HL-60/S4 treated with retinoic acid at 250 ng/mL for 4 days and 3 days (cell line): ENCODE measurements around the gene FBLN2.

Source experiments
- in situ Hi-C: fragments of 300-500 bp; cut with MboI; formaldehyde crosslinking; loops from 2 replicates; pipeline ENCODE4 v1.7.0; 2022; ENCODE audit warnings: low sequenced_read_pairs

Gene FBLN2

DNA sequence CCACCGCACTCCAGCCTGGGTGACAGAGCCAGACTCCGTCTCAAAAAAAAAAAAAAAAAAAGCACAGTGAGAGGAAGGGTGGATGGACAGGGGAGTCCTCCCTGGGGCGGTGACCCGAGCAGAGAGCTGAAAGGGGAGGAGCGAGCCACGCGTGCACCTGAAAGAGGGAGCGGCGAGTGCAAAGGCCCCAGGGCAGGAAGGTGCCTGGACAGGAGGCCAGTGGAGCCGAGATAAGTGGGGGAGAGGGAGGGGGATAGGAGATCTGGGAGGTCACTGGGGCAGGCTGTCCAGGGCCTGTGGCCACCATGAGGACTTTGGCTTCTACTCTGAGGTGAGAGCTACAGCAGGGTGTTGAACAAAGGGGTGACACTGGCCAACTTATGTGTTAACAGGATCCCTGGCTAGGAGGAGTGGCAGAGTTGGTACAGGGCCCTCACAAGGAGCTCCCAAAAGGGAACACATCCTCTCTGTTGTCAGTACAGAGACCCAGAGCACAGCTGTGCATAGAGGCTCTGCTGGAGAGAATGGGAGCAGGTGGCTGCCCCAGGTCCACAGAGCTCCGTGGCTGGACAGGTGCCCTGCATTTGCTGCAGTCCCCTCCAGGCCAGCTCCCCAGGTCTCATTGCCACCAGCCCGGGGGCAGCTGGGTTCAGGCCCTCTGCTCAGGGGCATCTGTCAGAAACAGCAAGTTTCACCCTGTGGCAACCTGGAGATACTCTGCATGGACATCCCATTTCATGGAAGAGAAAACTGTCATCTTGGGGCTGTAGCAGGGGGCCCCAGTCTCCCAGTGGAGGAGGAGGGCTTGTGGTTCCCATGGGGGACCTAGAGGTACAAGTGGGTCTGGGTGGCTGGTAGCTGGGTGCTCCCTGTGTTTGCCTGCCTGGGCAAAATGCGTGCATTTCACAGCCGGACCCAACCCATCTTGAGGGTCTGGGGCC, 28.5 kb downstream of the FBLN2 start:
- in situ Hi-C loops, result no loop called here

DNA sequence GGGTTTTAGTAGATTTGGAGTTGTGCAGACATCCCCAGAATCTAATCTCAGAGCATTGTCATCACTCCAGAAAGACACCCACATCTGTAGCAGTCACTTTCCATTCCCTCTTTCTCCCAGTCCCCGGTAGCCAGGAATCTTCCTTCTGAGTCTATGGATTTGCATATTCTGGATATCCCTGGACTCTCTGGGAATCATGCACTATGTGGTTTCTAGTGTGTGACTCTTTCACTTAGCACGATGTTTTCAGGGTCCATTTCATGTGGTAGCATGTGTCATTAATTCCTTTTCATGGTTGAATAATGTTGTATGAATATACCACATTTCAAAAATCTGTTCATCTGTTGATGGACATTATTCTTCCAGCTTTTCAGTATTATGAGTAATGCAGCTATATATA, 29.3 kb downstream of the FBLN2 start:
- in situ Hi-C loops, result no loop called here

DNA sequence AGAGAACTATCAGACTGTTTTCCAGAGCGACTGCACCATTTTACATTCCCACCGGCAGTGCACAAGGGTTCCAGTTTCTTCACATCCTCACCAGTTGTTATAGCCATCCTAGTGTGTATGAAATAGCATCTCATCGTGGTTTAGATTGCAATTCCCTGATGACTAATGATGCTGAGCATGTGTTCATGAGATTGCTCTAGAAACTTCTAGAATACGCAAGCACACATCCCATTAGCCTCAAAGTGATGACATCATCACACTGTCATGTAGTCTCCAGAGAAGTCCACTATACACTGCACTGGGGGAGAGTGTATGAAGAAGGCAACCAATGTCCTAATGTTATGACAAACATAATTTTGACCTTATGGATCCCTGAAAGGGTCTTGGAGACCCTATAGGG, 30.1 kb downstream of the FBLN2 start:
- in situ Hi-C loops, result no loop called here

DNA sequence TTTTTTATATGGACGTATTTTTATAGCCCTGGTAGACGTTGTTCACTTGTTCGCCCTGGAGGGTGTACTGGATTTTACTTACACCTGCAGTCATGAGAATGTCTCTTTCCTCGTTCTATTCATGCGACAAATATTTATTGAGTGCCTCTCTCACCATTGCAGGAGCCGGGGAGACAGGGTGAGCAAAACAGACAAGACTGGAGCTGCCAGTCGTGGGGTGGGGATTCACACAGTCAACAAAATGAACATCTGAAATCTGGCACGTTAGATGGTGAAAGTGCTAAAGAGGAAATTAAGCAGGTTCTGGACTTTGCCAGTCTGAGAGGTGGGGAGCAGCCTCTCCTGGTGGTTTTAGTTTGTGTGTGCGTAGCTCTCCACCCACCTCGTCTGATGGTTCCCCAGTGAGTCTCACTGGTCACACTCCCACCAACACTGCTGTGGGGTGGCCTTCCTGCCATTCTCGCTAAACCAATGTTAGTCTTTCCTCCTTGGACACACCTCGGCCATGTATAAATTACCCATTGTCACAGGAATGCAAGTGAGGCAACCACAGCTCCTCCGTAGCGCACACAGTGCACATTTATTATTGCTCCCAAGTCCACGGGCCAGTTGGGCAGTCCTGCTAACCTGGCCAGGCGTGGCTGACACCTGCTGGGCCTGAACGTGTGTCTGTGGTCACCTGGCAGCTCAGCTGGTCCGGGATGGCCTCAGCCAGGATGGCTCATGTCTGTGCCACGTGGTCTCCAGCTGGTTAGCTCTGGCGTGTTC, 31.5 kb downstream of the FBLN2 start:
- in situ Hi-C loops, result no loop called here

DNA sequence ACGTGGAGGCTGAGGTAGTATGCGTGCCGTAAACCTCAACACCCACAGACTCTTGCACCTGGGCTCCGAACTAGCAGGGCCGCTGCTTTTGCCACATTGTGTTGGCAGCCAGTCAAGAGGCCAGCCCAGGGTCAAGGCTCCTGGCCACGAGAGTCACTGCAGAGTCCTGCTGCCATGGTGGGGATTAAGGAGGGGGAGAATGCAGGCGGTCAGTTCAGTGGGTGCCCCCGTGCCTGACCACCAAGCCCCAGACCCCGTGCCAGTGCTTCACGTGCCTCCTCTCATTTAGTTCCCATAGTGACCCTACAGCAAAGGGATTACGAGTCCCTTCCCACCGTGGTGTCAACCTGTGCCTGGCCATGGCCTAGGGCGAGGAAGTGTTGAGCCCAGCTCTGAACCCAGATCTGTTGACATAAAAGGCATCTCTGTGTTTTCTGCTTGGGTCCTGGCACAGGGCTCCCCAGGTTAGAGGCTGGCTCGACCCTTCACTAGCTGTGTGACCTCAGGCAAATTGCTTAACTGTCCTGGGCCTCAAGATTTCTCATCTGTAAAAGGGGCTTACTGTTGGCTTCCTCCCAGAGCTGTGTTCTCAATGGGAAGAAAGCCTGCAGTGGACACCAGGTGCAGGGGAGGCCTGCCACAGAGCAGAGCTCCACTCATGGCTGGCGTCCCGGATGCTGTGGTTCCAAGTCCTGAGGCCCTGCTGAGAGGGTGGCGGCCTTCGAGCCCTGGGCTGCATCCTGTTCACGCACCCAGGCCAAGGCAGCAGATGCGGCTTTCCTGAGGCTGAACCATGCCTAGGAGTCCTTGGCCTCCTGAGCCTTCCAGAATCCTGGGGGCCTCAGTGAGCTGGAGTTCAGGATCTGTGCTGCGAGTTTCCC, 32.8 kb downstream of the FBLN2 start:
- in situ Hi-C loops, result no loop called here

DNA sequence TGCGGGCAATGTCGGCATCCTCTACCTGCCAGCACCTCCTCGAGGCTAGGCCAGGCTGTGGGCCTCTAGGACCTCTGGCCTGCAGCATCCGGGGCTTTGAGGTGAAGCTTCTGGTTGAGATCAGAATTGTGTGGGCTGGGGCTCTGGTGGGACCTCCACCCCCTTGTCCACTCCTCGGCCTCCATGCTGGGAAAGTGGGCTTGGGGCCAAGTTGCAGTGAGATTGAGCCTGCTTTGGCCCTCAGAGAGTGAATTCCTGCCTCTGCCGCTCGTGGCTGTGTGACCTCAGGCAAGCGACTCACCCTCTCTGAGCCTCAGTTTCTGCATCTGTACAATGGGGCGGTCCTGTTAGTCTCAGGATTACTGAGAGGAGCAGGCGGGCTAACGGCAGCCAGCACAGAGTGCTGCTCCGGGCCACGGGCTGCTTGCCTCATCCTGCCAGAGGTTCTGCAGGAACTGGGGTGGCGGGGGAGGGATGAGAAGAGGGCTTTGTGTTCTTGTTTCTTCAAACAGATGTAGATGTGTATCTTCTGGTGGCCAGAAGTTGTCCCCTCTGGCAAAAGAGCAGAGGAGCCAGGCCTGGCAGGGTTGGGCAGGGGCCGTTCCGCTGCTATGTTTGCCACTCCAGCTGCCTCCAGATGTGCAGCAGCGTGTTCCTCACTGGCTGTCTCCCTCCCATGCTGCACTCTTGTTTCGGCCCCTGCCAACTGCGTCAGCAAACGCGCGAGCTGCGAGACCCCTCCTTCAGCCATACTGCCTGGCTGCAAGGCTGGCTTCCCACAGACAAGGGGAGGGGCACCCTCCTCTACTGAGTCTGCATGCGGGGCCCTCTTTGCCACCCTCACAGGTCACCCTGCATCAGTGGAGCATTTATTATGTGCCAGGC, 33.7 kb downstream of the FBLN2 start:
- in situ Hi-C loops, result no loop called here

DNA sequence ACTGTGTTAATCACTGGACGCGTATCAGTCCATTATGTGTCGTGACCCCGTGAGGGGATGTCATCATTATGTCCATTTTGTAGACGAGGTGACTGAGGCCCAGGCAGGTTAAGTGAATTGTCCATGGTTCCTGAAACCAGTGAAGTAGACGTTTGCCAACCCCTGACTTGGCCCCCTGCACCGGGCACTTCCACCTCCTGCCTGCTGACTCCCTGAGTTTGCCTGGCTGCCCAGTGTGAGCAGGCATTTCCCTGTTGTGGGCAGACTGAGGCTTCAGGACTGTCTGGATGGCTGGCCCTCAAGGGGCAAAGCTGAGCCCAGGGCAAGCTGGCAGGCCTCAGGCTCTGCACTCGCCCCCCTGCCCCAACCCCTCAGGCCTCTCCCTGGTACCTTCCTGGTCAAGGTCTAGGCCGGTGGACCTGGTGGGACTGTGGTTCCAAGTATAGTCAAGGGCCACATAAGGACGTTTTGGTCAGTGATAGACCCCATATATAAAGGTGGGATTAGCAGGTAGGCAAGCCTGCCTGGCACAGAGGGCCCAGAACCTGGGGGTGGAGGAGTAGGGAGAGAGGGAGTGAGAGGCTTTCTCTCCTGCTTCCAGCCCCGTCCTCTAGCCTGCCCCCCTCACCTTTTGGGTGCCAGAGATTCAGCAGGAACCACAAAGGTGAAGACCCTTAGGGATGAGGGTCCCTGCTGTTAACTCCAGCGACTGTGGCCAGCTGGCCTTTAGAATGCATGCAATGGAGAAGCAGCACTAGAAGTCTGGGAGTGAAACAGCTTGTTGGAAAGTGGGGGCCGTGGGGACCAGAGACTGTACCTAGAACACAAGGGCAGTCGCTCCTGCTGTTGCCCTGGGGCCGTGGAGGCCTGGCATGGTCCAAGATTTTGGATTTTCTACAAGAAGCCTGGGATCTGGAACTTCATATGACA, 34.6 kb downstream of the FBLN2 start:
- in situ Hi-C loops, result no loop called here

DNA sequence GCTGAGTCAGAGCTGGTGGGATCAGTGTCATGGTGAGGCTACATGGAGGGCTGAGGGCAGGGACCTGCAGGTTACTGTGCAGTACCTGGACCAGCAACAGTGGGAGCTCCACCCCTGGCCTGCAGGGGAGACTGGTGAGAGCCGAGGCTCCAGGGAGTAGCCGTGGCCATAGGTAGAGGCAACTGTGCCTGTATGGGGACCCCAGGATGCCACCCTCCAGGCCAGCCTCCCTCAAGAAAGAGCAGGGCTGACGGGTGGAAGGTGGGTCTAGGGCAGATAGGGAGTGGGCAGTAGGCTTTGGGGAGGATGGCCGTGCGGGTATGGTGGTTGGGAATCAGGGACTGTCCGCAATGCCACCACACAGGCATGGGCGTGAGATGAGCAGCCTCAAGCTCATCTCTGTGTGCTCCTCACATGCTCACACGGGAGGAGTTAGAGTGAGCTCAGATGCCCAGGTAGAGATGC, 35.5 kb downstream of the FBLN2 start:
- in situ Hi-C loops, result no loop called here

DNA sequence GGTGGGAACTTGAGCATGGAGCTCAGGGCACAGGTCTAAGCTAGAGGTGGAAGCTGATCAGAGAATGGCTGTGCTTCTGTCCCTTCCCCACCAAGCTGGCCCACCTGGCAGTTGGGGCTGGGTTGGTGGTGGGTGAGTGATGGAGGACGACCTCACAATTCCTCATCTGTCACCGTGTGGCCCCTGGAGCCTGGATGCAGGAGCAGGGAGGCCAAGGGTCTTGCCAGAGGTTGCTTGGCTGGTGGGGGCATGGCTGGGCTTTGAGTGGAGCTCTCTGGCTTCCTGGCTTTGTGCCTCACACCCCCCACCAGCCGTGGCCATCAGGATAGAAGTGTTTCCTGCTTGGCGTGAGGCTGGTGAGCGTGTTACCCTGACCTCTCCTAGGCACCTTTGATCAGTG, 36.0 kb downstream of the FBLN2 start:
- in situ Hi-C loops, result no loop called here

DNA sequence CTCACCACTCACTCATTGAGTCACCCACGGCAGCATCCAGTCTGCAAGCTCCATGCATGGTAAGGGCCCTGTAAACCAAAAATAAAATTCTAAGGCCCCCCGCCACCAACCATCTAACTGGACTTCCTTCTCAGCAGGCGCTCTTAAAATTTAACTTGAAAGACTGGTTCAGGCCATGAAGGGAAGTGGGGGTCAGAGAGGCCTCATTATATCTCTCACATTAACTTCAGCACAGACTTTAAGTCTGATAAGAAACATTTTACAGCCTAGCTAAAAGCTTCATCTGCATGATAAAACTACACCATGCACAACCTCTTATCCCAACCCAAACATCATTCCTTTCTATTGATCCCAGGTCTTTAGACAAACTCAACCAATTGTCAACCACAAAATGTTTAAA, 38.5 kb downstream of the FBLN2 start:
- in situ Hi-C loops, result no loop called here

DNA sequence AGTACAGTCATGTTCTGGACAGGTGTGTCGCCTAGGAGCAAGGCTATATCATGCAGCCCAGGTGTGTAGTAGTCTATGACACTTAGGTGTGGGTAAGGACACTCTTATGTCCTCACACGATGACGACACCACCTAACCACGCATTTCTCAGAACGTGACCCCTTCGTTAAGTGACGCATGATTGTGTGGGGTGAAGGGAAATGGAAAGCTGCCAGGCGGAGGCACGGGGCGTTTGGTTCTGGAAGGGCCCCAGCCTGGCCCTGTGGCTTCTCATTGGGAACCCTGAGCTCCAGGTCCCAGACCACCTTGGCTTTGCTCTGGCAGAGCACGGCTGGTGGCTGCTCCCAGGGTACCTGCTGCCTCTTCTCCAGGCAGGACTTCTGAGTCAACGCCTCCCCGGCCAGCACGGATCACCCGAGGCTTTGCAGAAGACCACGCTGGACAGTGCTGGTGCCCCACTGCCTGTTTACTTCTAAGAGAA, 39.3 kb downstream of the FBLN2 start:
- in situ Hi-C loops, result no loop called here

DNA sequence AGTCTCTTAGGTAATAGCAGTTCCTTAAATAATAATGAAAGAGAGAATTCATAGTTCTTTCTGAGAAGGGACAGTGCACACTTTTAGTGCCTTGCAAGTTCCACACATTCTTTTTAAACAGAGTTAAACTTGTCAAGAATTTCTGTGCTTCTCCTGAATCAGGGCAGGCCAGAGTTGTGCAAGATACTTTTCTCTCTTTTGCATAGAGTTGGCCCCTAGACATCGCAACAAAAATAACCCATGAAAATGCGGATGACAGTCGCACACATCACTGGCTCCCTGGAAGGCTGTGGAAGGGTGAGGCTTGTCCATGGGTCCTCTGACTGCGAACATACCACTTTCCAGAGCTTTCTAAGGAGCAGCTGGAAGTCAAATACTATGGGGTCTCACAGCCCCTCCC, 40.1 kb downstream of the FBLN2 start:
- in situ Hi-C loops, result no loop called here

DNA sequence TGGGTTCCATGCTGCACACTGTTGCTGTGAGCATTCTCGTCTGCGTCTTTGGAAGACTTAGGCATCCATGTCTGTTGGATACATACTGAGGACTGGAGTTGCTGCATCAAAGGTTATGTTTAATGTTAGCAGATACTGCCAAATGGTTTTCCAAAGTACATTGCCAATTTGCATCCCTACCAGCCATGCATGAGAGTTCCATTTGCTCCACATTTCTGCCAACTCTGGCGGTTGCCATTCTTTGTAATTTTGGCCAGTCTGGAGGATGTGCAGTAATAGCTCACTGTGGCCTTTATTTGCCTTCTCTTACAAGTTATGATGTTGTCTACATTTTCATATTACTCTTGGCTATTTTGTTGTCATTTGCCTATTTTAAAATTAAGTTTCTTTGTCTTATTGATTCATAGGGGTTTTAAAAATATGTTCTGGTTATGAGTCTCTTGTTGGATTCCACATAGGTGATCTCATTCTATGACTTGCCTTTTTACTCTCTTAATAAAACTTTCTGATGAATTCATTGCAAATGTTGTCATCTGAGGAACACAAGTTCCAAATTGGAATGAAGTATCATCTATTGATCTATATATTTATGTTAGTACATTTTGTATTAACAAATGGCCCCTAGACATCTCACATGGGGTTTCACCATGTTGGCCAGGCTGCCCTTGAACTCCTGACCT, 42.1 kb downstream of the FBLN2 start:
- in situ Hi-C loops, result no loop called here

DNA sequence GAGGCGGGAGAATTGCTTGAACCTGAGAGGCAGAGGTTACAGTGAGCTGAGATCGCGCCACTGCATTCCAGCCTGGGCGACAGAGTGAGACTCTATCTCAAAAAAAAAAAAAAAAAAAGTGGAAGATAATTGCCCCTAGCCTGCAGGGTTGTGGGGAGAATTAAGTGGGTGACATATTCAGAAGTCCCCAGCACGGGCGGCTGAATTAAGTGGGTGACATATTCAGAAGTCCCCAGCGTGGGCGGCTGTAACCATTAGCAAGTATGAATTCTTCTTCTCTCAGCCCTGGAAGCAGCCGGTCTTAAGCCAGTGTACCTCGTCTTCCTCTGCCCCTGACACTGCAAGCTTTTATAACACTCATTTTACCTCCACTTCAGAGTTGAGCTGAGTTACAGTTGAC, 44.7 kb downstream of the FBLN2 start:
- in situ Hi-C loops, result no loop called here

DNA sequence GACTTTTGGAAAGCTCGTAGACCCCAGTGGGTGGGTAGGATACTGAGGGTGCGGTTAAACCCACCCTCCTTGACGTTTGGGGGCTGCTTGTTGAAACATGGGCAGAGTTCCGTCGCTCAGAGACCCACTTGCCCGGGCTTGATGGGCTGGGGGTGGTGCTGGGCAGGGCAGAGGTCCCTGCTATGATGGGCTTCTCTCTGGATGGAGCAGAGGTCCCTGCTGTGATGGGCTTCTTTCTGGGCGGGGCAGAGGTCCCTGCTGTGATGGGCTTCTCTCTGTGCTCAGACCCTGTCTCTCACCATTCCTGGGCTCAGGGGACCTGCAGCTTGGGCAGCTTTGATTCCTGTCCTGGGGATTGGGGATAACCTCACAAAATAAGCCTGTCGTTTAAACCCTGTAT, 45.2 kb downstream of the FBLN2 start:
- in situ Hi-C loops, result no loop called here

DNA sequence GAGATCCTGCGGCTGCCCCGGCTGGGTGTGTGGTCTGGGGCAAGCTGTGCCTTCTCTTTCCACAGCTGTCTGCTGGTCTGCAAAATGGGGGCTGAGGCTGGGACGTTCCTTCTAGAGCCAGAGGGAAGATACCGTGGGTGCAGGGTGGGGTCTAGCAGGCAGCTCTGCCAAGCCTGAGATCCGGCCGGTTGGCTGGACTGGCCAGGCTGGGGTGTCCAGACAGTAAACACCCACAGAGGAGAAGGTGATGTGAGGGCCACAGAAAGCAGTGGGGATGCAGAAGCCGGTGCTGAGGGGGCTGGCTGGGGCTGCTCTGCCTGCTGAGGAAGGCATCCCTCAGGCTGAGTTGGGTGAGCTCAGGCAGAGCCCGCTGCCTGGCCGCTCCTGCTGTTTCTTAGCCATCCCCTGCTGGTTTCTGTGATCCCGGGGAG, 46.1 kb downstream of the FBLN2 start:
- in situ Hi-C loops, result no loop called here

DNA sequence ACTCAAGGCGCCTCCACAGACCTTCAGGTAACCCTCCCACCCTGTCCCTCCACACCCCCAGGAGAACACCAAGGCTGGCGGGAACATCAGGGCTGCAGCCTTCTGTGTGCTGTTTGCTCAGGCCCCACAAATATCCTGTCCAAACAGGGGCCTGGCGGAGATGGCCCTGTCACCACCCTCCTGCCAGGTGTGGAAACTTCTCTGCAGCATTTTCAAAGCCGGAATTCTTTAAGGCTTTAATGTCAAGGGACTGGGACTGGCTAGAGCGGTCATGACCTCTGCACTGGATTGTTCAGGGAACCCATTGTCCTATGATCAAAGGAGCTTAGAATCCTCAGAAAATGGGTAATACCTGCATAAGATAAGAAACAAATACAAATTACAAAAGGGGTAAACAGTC, 46.6 kb downstream of the FBLN2 start:
- in situ Hi-C loops, result no loop called here
